Stimulated activated naive CD8-positive, alpha-beta T cell treated with anti-CD3 and anti-CD28 coated beads, Interleukin-15, Interleukin-2, amounts not matched to agents 100 U/mL and 50 U/mL, for 24 hours (primary cell): ENCODE data around the gene C11orf68.

Experiments
- ATAC-seq: fragments of 150-1000 bp; cut with Tn5 transposase; one replicate; pipeline ENCODE4 v1.10.0; 2021
- DNase-seq: peaks from one replicate; pipeline ENCODE4 v3.0.0; 2021

The C11orf68 gene

DNA sequence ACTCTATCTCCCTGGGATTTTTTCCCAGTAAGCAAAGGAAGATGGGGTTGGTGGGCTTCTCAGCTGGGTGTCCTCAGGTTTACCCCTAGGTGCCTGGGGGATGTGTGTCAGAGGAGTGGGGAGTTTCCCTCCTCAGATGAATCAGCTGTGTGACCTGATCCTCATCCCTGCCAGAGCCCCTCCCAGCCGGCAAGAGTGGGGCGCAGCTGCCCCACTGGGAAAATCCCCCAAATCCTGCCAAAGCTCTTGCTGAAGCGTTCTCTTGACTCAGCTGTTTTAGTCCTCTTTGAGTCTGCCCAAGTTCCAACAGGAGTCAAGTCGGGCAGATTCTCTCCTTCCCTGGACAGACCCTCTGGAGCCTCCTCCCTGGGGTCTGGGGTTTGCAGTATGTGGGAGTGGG, 6.0 kb downstream of the C11orf68 start:
- DNase-seq (no peak), ATAC-seq (peak; percentile 38)

- ATAC-seq (no peak), DNase-seq (no peak)
These were observed 6.9 kb downstream of the C11orf68 start for GRCh38 chr11:65911682-65912568.

DNA sequence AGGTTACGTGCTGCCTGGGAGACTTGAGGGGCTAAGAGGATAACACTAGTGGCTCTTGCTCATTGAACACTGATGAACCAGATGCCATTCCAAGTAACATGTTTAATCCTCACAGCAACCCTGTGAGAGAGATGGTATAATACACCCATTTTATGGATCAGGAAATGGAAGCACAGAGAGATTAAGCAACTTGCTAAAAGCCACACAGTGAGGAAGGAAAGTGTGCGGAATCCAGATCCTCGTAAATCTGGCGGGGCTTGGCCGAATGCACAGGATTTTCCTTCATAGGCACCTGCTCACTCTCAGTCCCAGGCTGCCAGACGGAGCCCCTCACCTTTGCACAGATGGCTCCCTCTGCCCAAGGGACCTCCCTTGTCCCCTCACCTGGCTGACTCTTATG, 11.0 kb downstream of the C11orf68 start:
- ATAC-seq (no peak), DNase-seq (no peak)

- DNase-seq (no peak), ATAC-seq (no peak)
These were observed 12.3 kb downstream of the C11orf68 start for GRCh38 chr11:65906602-65907001.

DNA sequence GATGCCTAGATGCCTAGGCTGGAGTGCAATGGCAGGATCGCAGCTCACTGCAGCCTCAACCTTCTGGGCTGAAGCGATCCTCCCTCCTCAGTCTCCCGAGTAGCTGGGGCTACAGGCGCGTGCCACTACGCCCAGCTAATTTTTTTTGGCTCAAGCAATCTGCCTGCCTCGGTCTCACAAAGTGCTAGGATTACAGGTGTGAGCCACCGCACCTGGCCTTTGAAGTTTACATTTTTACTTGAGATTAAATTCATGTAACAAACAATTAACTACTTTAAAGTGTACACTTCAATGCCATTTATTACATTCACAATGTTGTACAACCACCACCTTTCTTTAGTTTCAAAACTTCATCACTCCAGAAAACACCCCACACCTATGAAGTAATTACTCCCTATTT, 15.1 kb downstream of the C11orf68 start:
- no peak for DNase-seq

GRCh38 chr11:65903068-65903481, 15.8 kb downstream of the C11orf68 start:
- ATAC-seq, result no peak
- no peak for DNase-seq

More for the DNA sequence above, 15.1 kb downstream of the C11orf68 start:
- no peak for ATAC-seq

DNA sequence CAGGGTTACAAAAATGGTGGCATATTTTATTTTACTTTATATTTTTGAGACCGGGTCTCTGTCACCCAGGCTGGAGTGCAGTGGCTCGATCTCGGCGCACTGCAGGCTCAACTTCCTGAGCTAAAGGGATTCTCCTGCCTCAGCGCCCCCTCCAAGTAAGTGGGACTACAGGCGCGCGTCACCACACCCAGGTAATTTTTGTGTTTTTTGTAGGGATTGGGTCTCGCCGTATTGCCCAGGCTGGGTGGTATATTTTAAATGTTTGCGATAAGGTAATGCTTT, 18.0 kb downstream of the C11orf68 start:
- DNase-seq (no peak), ATAC-seq (no peak)

DNA sequence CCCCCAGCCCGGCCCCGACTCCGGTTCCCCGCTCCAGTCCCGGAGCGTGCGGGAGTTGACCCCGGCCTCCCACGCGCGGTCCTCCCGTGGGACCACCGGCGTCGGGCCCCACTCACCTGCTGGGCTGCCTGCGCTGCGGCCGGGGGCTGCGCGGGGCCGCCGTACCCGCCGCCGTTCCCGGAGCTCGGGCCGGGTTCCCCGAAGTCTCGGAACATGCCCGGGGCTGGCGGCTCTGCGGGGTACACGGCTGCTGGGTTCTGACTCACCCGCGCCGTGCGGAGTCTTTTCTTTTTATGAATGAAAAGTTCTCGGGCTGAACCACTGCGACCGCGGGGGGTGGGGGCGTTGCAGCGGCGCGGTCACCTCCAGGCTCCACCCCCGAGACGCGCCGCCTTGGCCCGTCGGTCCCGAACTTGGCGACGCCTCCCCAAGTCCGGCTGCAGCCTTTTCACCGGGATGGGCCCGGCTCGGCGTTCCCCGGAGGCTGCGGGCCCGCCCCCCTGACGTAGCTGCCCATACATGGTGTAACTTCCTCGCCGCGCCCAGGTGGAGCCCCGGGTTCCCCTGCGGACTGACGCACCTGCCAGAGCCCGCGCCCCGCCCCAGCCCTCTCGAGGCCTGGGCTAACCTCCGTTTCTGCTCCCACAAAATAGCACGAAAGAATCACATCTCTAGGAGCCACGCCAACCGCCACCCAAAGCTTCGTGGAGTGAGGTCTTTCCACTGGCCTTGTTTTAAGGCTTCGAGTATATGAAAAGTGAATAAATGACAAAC, 18.6 kb downstream of the C11orf68 start, which contains the start of gene FOSL1:
FOSL1 (minus strand) TSS at position 264 of the 774 bp plus-strand sequence; CDS start at position 215, 49 bp downstream.
- ATAC-seq (peak; percentile 90), DNase-seq (peak; percentile 97)

DNA sequence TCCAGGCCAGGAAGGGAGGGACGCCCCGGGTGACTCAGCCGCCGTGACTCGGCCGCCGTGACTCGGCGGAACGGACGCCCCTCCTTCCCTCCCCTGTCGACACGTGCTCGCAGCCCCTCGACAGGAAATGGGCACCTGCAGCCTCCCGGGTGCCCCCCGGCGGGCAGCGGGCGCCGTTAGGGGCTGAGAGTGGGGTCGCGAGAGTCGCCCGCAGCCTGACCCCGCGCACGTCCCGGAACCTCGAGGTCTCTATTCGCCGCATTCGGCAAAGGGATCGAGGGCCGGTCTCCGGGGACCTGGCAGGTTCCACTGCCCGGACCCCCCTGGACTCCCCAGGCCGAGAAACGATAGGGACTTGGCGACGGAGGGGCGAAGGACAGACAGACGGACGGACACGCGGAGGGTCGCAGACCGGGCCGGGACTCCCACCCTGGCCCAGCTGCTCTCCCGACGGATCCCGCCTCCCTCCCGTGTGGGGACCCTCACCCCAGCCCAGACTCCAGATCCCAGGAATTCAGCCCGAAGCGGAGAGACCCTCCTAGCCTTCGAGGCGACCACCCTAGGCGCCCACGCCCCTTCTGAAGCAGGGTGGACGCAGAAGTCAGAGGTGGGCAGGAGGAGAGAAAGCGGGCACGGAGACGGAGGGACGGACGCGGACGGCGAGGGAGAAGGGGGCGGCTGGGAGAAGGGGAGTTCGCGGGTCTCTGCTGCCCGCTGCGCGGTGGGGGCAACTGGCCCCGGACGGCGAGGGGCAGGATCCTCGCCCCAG, 19.3 kb downstream of the C11orf68 start:
- ATAC-seq (peak; percentile 59), DNase-seq (peak; percentile 85)

DNA sequence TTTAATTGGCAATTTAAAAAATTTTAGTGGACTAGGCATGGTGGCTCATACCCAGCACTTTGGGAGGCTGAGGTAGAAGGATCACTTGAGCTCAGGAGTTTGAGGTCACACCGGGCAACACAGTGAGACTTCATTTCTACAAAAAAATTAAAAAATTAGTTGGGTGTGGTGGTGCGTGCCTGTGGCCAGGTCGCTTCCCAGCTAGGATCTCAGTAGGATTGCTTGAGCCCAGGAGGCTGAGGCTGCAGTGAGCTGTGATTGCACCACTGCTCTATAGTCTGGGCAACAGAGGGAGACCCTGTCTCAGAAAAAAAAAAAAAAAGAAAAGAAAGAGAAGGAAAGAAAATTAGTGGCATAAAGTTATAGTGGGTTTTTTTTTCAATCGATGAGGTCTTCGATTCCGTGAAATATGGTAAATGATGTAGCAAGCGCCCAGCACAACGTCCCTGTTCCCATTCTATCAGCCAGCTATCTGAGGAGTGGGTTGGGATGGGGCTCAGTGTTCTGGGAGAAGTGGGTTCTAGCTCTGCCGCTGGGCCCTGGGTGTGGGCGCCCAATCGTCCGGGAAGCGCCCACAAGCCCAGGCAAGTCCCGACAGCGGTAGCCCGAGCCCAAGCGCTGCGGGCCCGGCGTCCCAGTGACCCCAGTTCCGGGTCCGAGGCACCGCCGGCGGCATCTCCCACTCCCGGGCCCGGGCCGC, 20.1 kb downstream of the C11orf68 start:
- ATAC-seq (no peak), DNase-seq (no peak)

DNA sequence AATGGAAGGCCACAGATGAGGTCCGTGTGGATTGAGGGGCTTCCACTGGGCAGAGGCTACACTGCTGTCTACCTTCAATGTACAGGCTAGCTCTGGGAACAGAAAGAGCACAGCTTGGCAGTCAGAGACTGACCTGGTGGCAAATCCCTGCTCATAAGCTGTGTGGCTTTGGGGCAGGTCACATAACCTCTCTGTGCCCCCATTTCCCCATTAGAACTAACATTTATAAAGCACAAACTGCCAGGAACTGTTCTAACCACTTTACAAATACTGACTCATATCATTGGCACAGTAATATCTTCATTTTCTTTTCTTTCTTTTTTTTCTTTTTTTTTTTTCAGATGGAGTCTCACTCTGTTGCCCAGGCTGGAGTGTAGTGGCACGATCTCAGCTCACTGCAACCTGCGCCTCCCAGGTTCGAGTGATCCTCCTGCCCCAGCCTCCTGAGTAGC, 21.8 kb downstream of the C11orf68 start:
- DNase-seq (no peak), ATAC-seq (no peak)

DNA sequence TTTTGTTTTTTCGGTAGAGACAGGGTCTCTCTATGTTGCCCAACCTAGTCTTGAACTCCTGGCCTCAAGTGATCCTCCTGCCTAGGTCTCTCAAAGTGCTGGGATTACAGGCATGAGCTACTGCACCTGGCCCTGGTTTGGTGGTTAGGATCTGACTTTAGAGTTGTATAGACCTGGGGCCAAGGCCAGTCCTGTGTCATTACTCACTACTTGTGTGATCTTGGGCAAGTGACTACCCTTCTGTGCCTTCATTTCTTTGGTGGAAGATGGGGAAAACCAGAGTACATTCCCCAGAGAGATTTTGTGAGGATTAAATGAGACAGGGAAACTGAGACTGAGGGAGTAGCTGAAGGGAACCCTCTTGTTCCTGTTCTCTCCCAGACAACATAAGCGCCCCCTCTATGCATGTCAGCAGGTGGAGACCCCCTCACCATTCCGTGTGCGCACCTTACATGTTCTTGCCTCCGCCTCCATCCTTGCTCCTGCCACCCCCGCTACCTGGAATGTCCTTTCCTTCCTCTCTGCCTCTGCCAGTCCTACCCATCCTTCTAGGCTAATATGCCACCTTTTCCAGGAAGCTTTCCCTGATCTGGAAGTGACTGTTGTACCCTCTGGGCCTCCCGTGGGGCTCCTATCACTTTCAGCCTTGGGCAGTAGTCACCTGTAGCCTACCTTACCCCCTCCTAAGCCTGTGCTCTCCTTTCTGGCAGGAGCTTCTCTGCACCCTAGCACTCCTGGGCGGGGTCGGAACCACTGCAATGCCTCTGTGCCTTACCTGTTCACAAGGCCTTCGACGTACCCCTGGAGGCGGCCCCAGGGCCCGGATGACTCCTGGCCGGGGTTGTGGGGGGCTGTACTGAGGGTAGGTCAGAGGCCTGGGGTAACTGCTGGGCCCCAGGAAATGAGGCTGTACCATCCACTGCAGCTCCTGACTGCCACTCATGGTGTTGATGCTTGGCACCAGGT, 22.5 kb downstream of the C11orf68 start:
- ATAC-seq, result no peak

GRCh38 chr11:65895482-65895981, 23.3 kb downstream of the C11orf68 start:
- no peak for DNase-seq
- no peak for ATAC-seq

More for the DNA sequence above, 22.5 kb downstream of the C11orf68 start:
- DNase-seq, result no peak

DNA sequence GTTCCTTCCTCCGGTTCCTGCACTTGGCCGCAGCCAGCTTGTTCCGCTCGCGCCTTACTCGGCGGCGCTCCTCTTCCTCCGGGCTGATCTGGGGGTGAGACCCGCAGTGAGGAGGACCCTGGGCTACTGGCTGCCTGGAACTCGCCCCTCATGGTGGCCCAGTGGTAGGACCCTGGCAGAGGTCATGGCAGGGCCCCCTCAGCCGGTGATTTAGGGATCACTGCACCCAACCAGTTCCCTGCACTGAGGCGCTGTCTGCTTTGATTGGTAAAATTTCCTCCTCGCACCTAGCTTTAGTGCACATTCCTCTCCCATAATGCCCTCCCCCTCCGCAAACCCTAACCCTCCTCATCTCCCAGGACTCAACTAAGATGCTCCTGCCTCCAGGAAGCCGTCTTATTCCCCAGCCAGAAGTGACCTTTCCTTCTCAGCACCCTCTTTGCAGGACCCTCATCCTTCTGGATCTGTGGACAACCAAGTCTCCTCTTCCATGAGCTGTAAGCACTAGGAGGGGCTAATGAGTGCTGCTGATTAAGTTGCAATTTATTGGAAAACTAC, 24.7 kb downstream of the C11orf68 start:
- no peak for DNase-seq
- no peak for ATAC-seq

- ATAC-seq (no peak), DNase-seq (no peak)
These were observed 26.1 kb downstream of the C11orf68 start for GRCh38 chr11:65892661-65893317.

DNA sequence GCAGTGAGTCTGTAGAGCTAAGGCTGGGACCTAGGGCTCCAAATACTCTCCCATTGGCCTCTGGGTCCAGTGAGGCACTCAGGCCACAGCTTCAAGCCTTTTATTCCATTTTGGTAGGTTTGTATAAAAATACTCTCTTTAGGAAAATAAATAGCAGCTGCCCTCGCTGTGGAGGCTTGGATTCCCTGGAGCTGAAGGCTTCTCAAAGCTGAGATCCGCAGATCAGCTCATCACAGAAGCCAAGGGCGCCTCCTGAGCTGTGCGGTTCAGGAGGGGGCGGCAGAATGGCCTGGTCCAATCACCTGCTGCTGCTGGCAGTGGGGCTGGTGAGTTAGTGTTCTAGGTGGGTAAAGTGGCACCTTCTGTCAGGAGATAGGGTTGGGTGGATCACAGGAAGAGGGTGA, 26.7 kb downstream of the C11orf68 start:
- DNase-seq (peak; percentile 63), ATAC-seq (peak; percentile 20)

DNA sequence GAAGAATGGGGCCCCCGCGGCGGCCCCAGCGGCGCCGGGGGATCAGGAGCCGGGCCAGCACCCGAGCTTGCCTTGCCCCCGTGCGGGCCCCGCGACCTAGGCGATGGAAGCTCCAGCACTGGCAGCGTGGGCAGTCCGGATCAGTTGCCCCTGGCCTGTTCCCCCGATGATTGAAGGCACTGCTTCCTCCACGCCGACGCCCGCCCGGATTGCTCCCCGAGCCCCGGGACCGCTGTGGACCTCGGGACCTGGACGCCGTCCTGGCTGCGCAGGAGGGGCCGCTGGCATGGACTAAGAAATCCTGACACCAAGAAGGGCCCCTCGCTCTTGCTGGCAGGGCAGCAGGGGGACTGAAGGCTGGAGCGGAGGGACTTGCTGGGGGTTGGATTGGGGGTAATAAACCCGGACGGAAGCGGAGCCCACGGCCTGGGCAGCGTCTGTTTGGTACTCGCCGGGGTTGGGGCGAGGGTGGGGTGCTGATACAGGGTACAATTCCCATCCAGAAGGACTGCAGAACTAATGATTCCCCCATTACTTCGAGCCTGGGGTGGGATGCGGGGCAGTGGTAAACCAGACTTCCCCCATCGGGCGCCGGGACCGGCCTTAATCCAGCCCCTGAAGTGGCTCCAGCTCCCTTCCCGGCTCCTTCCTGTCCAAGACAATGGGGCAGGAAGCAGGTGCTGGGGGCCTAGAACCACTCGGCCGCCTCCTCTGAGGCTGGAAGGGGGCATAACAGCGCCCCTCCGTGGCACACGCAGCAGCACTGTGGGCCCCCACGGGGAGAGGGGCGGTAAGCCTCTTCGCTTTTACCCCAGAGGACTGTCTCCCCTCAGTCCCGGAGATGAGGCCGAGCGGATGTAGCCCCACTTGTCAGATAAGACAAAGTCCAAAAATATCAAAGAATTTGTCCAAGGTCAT, 27.4 kb downstream of the C11orf68 start:
- peak; percentile 68 for DNase-seq

More for the DNA sequence above, 27.4 kb downstream of the C11orf68 start:
- ATAC-seq, result no peak
